ENCODE measurements around the gene SORBS2. TPM values are rescaled to one million over a fixed set of nuclear protein-coding genes. Genes with fewer than 3 reads are reported as not detected.

The SORBS2 gene
- total RNA-seq, 2 donors from 2014 or later: 7.0 to 13.8 TPM

- Mint-ChIP-seq H3K27me3 (ENCODE audit: insufficient read depth) (peaks cover 14% of the 10 kb centered on the region), H3K4me1 (peaks cover 16% of the 10 kb centered on the region), H3K9me3 (peaks cover 6% of the 10 kb centered on the region), H3K36me3 (ENCODE audit: low read depth) (peaks cover 2% of the 10 kb centered on the region), H3K4me3 (no peak overlapping the region), H3K27ac (no peak overlapping the region)
- 81 to 90% methylated on average over 2 of the region's 2 CpGs for WGBS, 2 experiments (ENCODE audit: insufficient coverage in 1 of 2, insufficient read length in 1 of 2)
- Histone ChIP-seq H3K27me3 (ENCODE audit: control insufficient read depth, insufficient read depth, low read length, poor library complexity, severe bottlenecking) (no peaks in the 10 kb centered on the region), H3K4me1 (ENCODE audit: control insufficient read depth, insufficient read depth, low read length) (peaks cover 8% of the 10 kb centered on the region), H3K4me3 (ENCODE audit: low read length) (no peak overlapping the region), H3K36me3 (ENCODE audit: control insufficient read depth, insufficient read depth, low read length) (no peaks in the 10 kb centered on the region), H3K9ac (ENCODE audit: extremely low read depth, low read length, poor library complexity, severe bottlenecking) (no peak overlapping the region), H3K9me3 (ENCODE audit: control insufficient read depth, low read length) (peaks cover 9% of the 10 kb centered on the region), H3K27ac (ENCODE audit: low read depth, low read length) (no peak overlapping the region)
- no peak for TF ChIP-seq CTCF (conservative IDR thresholded peaks at IDR 0.05)
- no peak for DNase-seq
These were observed 77.1 kb downstream of the SORBS2 start for GRCh38 chr4:185734930-185735329.

GRCh38 chr4:185734214-185734613, 77.8 kb downstream of the SORBS2 start:
- Histone ChIP-seq H3K27ac (ENCODE audit: low read depth, low read length) (no peak overlapping the region), H3K27me3 (ENCODE audit: control insufficient read depth, insufficient read depth, low read length, poor library complexity, severe bottlenecking) (no peaks in the 10 kb centered on the region), H3K9me3 (ENCODE audit: control insufficient read depth, low read length) (peaks cover 9% of the 10 kb centered on the region), H3K4me1 (ENCODE audit: control insufficient read depth, insufficient read depth, low read length) (peaks cover 8% of the 10 kb centered on the region), H3K36me3 (ENCODE audit: control insufficient read depth, insufficient read depth, low read length) (no peaks in the 10 kb centered on the region), H3K9ac (ENCODE audit: extremely low read depth, low read length, poor library complexity, severe bottlenecking) (no peak overlapping the region), H3K4me3 (ENCODE audit: low read length) (no peak overlapping the region)
- TF ChIP-seq CTCF (conservative IDR thresholded peaks at IDR 0.05): no peak
- H3K27ac Mint-ChIP-seq: no peak overlapping the region
- DNase-seq: no peak
- 92% methylated on average over 4 of the region's 5 CpGs; no CpG with 5 or more reads in 1 of the 2 experiments for WGBS, 2 experiments (ENCODE audit: insufficient coverage in 1 of 2, insufficient read length in 1 of 2)
- H3K4me1 Mint-ChIP-seq: peaks cover 16% of the 10 kb centered on the region
- peaks cover 2% of the 10 kb centered on the region for H3K36me3 Mint-ChIP-seq (ENCODE audit: low read depth)
- H3K9me3 Mint-ChIP-seq: peaks cover 6% of the 10 kb centered on the region
- peaks cover 9% of the 10 kb centered on the region for H3K27me3 Mint-ChIP-seq (ENCODE audit: insufficient read depth)
- no peak overlapping the region for H3K4me3 Mint-ChIP-seq

- H3K27me3 Mint-ChIP-seq (ENCODE audit: insufficient read depth): peaks cover 4% of the 10 kb centered on the region
- no peak for TF ChIP-seq CTCF (conservative IDR thresholded peaks at IDR 0.05)
- H3K4me3 Mint-ChIP-seq: no peak overlapping the region
- Histone ChIP-seq H3K4me3 (ENCODE audit: low read length) (no peak overlapping the region), H3K27me3 (ENCODE audit: control insufficient read depth, insufficient read depth, low read length, poor library complexity, severe bottlenecking) (no peaks in the 10 kb centered on the region), H3K4me1 (ENCODE audit: control insufficient read depth, insufficient read depth, low read length) (no peaks in the 10 kb centered on the region), H3K9me3 (ENCODE audit: control insufficient read depth, low read length) (peaks cover 9% of the 10 kb centered on the region), H3K27ac (ENCODE audit: low read depth, low read length) (no peak overlapping the region), H3K9ac (ENCODE audit: extremely low read depth, low read length, poor library complexity, severe bottlenecking) (no peak overlapping the region), H3K36me3 (ENCODE audit: control insufficient read depth, insufficient read depth, low read length) (no peaks in the 10 kb centered on the region)
- no peak overlapping the region for H3K27ac Mint-ChIP-seq
- 85 to 95% methylated on average over 3 of the region's 3 CpGs for WGBS, 2 experiments (ENCODE audit: insufficient coverage in 1 of 2, insufficient read length in 1 of 2)
- H3K4me1 Mint-ChIP-seq: peaks cover 2% of the 10 kb centered on the region
- H3K9me3 Mint-ChIP-seq: peaks cover 6% of the 10 kb centered on the region
- no peak for DNase-seq
- peaks cover 2% of the 10 kb centered on the region for H3K36me3 Mint-ChIP-seq (ENCODE audit: low read depth)
These were observed 81.0 kb downstream of the SORBS2 start for GRCh38 chr4:185730849-185731608.

Measured in endodermal cell (in vitro differentiated cells).